GM23338 (cell line): ENCODE measurements around the gene GADD45GIP1.

Source experiments
- CREB1 ChIP-seq: fragments of 250-450 bp; sonication (Bioruptor Pico); IDR thresholded peaks from 2 replicates; pipeline ENCODE4 v1.5.0; 2020; ENCODE audit warnings: low read depth, mild to moderate bottlenecking, moderate library complexity
- CTCF ChIP-seq, 2 experiments: fragments of 200-600 bp in 1 of 2; sonication (generic) in 1 of 2; conservative IDR thresholded peaks; 2 replicates each; pipeline versions ENCODE4 v1.5.1 to v1.6.1; 2016 to 2017; ENCODE audit warnings: antibody characterized with exemption in 2 of 2, low read depth in 2 of 2, mild to moderate bottlenecking in 2 of 2, moderate library complexity in 1 of 2
- ETS1 ChIP-seq: IDR thresholded peaks from 2 replicates; pipeline ENCODE4 v1.6.1; 2016; ENCODE audit warnings: antibody characterized with exemption
- EZH2 ChIP-seq: fragments of 200-600 bp; sonication (generic); IDR thresholded peaks from one replicate; pipeline ENCODE4 v1.8.0; 2017; ENCODE audit warnings: antibody characterized with exemption, mild to moderate bottlenecking, low read depth; ENCODE audit not compliant: unreplicated experiment
- EZH2phosphoT487 ChIP-seq: fragments of 200-600 bp; sonication (generic); IDR thresholded peaks from one replicate; pipeline ENCODE4 v1.8.1; 2018; ENCODE audit warnings: antibody characterized with exemption; ENCODE audit not compliant: unreplicated experiment
- JUNB ChIP-seq: IDR thresholded peaks from one replicate; pipeline ENCODE4 v1.6.1; 2016; ENCODE audit warnings: antibody characterized with exemption; ENCODE audit not compliant: unreplicated experiment
- NANOG ChIP-seq: IDR thresholded peaks from 2 replicates; pipeline ENCODE4 v1.6.1; 2016; ENCODE audit warnings: antibody characterized with exemption, borderline replicate concordance
- POLR2AphosphoS5 ChIP-seq: IDR thresholded peaks from 2 replicates; pipeline ENCODE4 v1.6.1; 2016; ENCODE audit warnings: antibody characterized with exemption, low read depth
- REST ChIP-seq: IDR thresholded peaks from one replicate; pipeline ENCODE4 v1.6.1; 2018; ENCODE audit warnings: antibody characterized with exemption; ENCODE audit not compliant: unreplicated experiment
- STAT1 ChIP-seq: IDR thresholded peaks from one replicate; pipeline ENCODE4 v1.6.1; 2016; ENCODE audit warnings: antibody characterized with exemption; ENCODE audit not compliant: unreplicated experiment
- ZNF114 ChIP-seq: fragments of 250-450 bp; sonication (Bioruptor Pico); IDR thresholded peaks from 2 replicates; pipeline ENCODE4 v1.5.0; 2020; ENCODE audit warnings: mild to moderate bottlenecking, moderate library complexity
- ZNF331 ChIP-seq: fragments of 250-450 bp; sonication (Bioruptor Pico); IDR thresholded peaks from 2 replicates; pipeline ENCODE4 v1.5.0; 2020; ENCODE audit warnings: low read depth, mild to moderate bottlenecking, moderate library complexity
- ZNF462 ChIP-seq: fragments of 250-450 bp; sonication (Bioruptor Pico); IDR thresholded peaks from 2 replicates; pipeline ENCODE4 v1.5.0; 2020; ENCODE audit warnings: mild to moderate bottlenecking, moderate library complexity

- TF ChIP-seq REST: no peak
- no peak for TF ChIP-seq CTCF (conservative IDR thresholded peaks at IDR 0.05; ENCODE audit: low read depth in 2 of 2)
- TF ChIP-seq EZH2: peak; percentile 34
- TF ChIP-seq POLR2AphosphoS5: no peak
- TF ChIP-seq EZH2phosphoT487: no peak
- TF ChIP-seq ZNF331: no peak
- TF ChIP-seq JUNB: no peak
- no peak for TF ChIP-seq ZNF114 (CRISPR knock-in tag)
- no peak for TF ChIP-seq NANOG
- TF ChIP-seq CREB1 (CRISPR knock-in tag): no peak
- TF ChIP-seq ETS1: no peak
- no peak for TF ChIP-seq STAT1
- no peak for TF ChIP-seq ZNF462 (CRISPR knock-in tag)
Measured at GRCh38 chr19:13002166-13002898, 45.3 kb upstream of the GADD45GIP1 start.
